ENCODE results near the gene ADAMTS5. TPM values are rescaled to one million over a fixed set of nuclear protein-coding genes. Genes with fewer than 3 reads are reported as not detected.

The ADAMTS5 gene
- total RNA-seq, 4 donors from 2014 or later = 7.2 to 18.8 (median 18.3) TPM

- Histone ChIP-seq H3K27ac (no peak overlapping the region), H3K4me1 (peaks cover 0 to 12% (median 2%) of the 10 kb centered on the region in 4 donors), H3K36me3 (no peaks in the 10 kb centered on the region), H3K4me3 (no peak overlapping the region), H3K9me3 (no peaks in the 10 kb centered on the region), H3K27me3 (no peaks in the 10 kb centered on the region)
- no peak for DNase-seq (ENCODE audit: low spot score in 2 of 2)
- TF ChIP-seq CTCF (IDR thresholded peaks at IDR 0.05) (no peak), EP300 (IDR thresholded peaks at IDR 0.05) (no peak), POLR2A (IDR thresholded peaks at IDR 0.05) (no peak)
- WGBS, 2 donors = 84 to 88% methylated on average over 4 of the region's 4 CpGs
Measured at GRCh38 chr21:26949830-26950229, 17.1 kb downstream of the ADAMTS5 start.

DNA sequence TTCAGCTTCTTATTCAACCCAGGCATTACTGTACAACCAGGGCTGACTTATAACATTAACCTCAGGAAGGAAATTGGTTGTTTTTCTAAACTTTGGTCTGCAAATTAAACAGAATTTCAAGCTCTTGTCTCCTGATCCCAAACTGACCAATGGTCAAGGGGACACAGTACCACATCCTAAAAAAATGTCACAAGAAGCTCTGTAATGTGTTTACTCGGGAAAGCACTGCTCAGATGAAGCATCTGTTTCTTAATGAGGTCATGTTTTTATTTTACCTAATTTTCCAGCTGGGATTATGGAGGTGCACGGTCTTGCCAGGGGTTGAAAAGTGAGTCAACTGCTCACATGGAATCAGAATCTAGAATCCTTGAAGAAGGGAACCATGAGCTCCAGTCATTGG, 18.7 kb downstream of the ADAMTS5 start:
- Histone ChIP-seq H3K36me3 (no peaks in the 10 kb centered on the region), H3K9me3 (no peaks in the 10 kb centered on the region), H3K4me1 (peaks cover 0 to 14% (median 2%) of the 10 kb centered on the region in 4 donors), H3K4me3 (no peak overlapping the region), H3K27ac (no peak overlapping the region), H3K27me3 (no peaks in the 10 kb centered on the region)
- TF ChIP-seq EP300 (IDR thresholded peaks at IDR 0.05) = no peak
- TF ChIP-seq CTCF (IDR thresholded peaks at IDR 0.05) = no peak
- no peak for TF ChIP-seq POLR2A (IDR thresholded peaks at IDR 0.05)
- DNase-seq (ENCODE audit: low spot score in 2 of 2) = no peak
- WGBS, 2 donors = 39 to 50% methylated on average over 2 of the region's 2 CpGs

GRCh38 chr21:26946744-26947446, 20.0 kb downstream of the ADAMTS5 start:
- H3K4me3 ChIP-seq = no peak overlapping the region
- no peak overlapping the region for H3K27ac ChIP-seq
- H3K9me3 ChIP-seq = no peaks in the 10 kb centered on the region
- H3K4me1 ChIP-seq = peaks cover 0 to 16% (median 2%) of the 10 kb centered on the region in 4 donors
- TF ChIP-seq EP300 (IDR thresholded peaks at IDR 0.05) (no peak), POLR2A (IDR thresholded peaks at IDR 0.05) (no peak), CTCF (IDR thresholded peaks at IDR 0.05) (no peak)
- WGBS, 2 donors = 52 to 58% methylated on average over 6 of the region's 6 CpGs
- no peaks in the 10 kb centered on the region for H3K27me3 ChIP-seq
- DNase-seq (ENCODE audit: low spot score in 2 of 2) = no peak
- no peaks in the 10 kb centered on the region for H3K36me3 ChIP-seq

DNA sequence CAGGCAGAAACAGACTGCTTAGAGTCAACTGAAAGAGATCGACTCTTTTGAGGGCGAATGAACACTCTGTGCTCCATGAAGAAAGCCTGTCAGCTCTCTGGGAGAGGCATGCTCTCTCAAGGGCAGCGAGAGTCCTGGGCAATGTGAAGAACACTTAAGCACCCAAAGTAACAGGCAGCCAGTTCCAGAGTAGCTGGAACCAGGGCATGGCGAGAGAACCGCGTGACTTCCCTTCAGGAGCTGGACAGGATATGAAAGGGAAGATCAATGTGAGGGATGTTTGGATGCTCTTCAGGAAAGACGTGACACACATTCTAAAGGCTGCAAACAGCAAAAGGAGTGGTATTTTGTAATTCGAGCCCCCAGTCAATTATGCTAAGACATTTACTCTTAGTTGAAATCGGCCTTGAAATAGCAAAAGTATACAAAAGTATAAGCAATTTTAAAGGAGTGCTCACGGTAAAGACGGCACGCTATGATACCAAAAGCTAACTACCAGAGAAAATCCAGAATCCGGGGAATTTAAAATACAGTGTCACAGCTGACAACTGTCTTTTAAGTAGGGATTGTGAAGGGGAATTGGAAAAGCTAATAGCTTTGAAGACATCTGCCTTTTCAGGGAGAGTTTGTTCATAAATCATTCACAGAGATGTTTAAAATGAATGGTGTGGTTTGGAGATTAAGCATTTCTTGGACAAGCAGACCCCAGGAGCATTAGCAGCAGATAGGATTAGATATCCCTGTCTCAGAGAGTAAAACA, 20.8 kb downstream of the ADAMTS5 start:
- no peak for DNase-seq (ENCODE audit: low spot score in 2 of 2)
- no peaks in the 10 kb centered on the region for H3K27me3 ChIP-seq
- 54 to 63% methylated on average over 13 of the region's 13 CpGs for WGBS, 2 donors
- peaks cover 0 to 20% (median 2%) of the 10 kb centered on the region in 4 donors for H3K4me1 ChIP-seq
- no peak overlapping the region for H3K4me3 ChIP-seq
- H3K9me3 ChIP-seq = no peaks in the 10 kb centered on the region
- TF ChIP-seq EP300 (IDR thresholded peaks at IDR 0.05) (no peak), CTCF (IDR thresholded peaks at IDR 0.05) (no peak), POLR2A (IDR thresholded peaks at IDR 0.05) (no peak)
- no peak overlapping the region for H3K27ac ChIP-seq
- H3K36me3 ChIP-seq = no peaks in the 10 kb centered on the region

DNA sequence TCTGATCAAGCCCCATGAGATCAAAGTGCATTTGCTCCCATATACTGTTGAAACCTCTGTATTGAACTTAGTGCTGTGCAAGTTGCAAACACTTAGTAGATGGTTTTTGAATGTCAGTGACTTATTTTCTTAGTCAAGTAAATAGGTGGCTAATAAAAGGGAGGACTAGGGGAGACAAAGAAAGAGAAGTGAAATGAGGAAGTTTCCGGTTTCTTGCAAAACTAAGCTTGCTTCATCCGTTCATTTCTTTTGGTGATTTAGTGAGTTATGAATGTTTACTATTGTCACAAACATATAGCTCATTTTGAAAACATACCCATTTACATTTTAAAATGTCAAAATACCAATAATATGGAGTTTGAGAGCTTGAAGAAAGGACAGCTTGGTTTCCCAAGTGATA, 23.0 kb downstream of the ADAMTS5 start:
- no peaks in the 10 kb centered on the region for H3K27me3 ChIP-seq
- H3K27ac ChIP-seq = no peak overlapping the region
- no peak for DNase-seq (ENCODE audit: low spot score in 2 of 2)
- 45 to 50% methylated on average over 2 of the region's 2 CpGs for WGBS, 2 donors
- peaks cover 0 to 28% (median 2%) of the 10 kb centered on the region in 4 donors for H3K4me1 ChIP-seq
- TF ChIP-seq CTCF (IDR thresholded peaks at IDR 0.05) (no peak), POLR2A (IDR thresholded peaks at IDR 0.05) (no peak), EP300 (IDR thresholded peaks at IDR 0.05) (no peak)
- H3K4me3 ChIP-seq = no peak overlapping the region
- no peaks in the 10 kb centered on the region for H3K36me3 ChIP-seq
- no peaks in the 10 kb centered on the region for H3K9me3 ChIP-seq

All from tibial nerve (tissue), 4 donors.